Measurements from ENCODE around the gene ZDHHC21.

ZDHHC21 gene, protein sequence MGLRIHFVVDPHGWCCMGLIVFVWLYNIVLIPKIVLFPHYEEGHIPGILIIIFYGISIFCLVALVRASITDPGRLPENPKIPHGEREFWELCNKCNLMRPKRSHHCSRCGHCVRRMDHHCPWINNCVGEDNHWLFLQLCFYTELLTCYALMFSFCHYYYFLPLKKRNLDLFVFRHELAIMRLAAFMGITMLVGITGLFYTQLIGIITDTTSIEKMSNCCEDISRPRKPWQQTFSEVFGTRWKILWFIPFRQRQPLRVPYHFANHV

DNA sequence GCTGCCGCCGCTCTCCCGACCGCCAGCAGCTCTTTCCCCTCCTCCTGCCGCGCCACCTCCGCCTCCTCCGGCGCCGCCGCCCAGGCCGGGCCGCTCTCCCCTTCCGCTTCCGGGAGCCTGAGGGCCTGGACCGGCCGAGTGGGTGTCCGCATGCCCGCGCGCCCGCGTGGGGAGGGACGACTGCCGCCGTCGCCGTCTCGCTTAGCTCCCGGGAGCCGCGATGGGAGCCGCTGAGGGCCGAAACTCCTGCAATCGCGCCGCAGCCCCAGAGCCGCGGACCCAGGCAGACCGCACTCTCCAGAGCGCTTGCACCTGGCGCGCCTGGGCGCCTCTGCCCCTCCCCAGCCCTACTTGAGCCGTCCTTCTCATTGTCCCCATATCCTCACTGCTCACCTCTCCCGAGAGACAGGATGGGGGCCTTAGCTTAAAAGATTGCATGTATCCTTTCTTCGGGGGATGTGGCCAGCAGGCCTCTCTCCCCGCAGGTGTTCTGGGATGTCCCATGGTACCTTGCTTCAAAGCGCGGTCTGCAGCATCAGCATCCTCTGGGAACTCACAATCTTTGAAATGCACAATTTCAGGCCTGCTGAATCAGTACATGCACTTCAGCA is at the start of gene ZDHHC21:
Gene ZDHHC21 (minus strand): TSS at position 182 of the 611 bp plus-strand sequence. CDS start 19,092 bp downstream, outside the sequence.
- peak in 1 of 2 donors; percentile 29 for DNase-seq (ENCODE audit: low read depth in 2 of 2)

DNA sequence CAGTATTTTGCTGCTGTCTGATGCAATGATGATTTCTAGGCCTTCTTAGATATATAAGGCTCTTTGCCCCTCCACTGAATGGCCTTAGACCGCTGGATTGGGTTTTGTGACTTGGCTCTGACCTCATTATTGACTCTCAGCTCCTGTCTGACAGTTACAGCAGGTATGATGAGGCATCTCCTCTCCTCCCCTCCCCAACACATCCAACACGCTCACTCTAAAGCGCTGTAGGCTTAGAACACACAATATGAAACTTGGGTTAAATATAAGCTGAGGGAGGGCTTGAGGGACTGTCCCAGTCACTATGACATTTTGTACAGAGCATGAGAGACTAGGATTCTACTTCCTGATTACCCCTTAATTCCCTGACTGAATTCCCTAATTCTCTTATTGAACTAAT is 48.1 kb upstream of the ZDHHC21 start:
- no peak for DNase-seq (ENCODE audit: low read depth in 2 of 2)

DNA sequence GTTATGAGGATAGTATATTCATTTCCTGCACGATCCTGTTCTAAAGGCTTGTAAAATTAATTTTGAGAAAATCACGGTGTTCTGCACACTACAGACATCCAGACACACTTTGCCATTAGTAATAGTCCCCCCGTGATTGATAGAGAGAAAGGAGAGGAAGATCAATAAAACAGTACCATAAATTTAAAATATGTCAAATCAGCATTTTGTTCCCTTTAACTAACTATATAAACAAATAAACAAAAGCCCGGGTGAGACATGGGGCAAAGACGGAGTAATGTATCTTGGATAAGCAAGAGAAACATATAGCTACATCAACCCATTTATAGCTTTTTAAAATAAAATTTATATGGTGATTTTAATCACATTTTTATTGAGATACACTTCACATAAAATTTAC is 39.9 kb upstream of the ZDHHC21 start:
- DNase-seq (ENCODE audit: low read depth in 2 of 2) = no peak

DNA sequence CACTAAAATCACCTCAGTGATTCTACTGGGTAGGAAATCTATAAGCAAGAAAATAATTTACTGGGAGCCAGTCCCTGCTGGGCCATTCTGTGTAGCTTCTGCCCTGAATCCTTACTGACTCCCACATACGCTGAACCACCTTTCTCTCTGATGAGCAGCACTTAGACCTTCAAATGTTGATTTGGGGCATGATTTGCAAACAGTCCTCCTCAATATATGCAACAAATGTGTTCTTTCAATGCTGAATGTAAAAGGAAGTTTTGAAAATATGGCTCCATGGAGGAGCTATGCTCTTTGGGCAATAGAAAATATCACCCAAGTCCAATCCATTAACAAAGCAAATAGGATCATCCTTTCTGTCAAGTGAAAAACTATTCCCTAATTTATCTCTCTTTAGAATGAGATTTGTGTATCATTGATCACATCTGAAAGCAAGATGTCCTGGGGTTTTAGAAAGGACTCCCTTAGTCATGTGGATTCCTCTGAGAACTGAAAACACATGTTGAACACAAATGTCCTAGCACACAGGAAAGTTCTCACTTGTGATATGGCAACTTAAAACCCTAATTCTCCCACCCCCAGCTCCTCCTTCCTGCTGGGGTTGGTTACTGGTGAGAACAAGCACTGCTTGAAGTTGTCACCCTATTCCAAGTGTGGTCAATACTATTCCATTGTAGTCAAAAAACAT is 38.2 kb upstream of the ZDHHC21 start:
- DNase-seq (ENCODE audit: low read depth in 2 of 2) = no peak

DNA sequence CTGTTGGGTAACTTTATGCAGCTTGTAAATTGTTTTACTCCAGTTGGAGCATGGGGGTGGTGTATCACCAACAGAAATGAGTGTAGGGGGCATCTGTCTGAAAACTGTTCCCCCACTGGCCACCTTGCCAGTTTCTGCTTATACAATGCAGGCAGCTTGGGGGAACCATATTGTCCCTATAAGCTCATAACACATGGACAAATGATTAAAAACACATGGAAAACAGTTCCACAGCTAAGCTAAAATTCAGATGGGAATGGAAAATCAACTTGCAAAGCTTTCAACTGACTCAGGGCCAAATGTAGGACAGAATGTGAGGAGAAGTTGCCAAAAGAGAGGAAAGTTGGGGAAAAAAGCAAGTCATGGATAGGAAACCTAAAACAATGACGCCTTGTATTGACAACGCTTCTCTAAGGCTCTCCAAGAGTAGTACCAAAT is 37.2 kb upstream of the ZDHHC21 start:
- DNase-seq (ENCODE audit: low read depth in 2 of 2) = no peak

DNA sequence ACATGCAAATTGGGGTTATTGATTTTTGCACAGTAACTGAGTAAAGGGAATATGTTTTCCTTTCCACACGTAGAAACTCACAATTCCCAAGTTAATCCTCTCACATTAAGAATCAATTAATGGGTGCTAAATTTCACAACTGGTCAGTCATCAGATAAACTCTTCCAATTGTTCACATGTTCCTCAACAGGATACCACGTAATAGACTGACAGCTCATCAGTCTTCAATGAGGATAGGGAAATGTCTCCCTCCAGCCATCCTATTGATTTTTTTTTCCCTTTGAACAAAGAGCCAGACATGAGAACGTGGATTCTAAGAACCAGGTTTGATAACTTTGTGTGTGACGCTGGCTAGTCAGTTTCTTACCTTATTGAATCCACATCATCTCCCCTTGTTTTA is 30.1 kb upstream of the ZDHHC21 start:
- DNase-seq (ENCODE audit: low read depth in 2 of 2) = no peak

DNA sequence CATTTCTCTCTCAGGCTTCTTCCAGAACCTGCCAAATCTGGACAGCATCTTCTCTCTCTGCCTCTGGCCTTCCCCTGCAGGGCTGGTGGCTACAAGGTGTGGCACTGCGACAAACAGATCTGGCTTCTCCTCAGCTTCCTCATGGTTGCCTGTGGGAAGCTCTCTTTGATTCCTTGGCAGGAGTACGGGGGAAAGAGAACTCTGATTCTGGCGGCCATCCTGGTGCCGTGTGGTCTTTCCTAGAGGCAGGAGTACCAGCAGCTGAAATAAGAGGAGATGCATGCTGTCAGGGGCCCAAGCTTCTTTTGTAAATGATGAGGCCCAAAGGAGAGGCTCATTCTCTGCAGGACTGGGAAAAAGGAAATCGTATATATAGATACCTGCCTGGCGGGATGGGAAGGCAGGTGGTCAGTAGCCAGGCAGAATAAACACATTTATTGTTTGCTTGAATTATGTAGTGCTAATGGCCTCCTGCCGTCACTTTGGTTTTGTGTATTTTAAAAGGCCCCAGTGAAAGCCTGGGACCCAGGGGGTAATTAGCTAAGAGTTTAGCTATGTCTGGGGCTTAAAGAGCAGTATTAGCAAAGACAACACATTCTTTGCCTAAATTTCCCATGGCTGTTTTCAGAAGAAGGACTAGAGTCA is 29.3 kb upstream of the ZDHHC21 start, which contains the start of gene CER1:
Gene CER1 (minus strand): TSS at position 343 of the 645 bp plus-strand sequence. CDS start 61 bp downstream, at position 282.
- no peak for DNase-seq (ENCODE audit: low read depth in 2 of 2)

DNA sequence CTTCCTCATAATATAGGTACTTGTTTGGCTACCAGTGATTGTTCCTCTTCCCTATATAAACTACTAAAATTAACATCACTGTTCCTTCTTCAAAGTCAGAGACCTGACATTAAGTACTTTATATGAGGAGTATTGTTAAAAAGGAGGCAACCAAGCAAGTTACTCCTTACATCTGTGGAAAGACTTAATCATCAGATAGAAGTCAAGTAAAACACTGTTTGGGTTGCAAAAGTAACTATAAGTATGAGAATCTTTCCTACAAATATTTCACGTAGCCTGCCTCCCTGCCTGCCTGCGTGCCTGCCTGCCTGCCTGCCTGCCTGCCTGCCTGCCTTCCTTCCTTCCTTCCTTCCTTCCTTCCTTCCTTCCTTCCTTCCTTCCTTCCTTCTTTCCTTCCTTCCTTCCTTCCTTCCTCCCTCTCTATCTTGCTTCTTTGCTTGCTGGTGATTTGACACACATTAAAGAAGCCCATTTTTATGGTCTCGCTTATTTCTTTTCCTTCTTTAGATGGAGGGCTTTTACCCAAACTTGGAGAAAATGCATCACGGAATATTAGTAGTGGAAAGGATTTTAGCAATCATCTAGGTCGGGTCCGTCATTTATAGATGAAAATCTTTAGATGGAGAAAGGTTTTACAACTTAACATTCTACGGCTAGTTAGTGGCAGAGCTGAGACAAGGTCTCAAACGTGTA is 26.1 kb upstream of the ZDHHC21 start:
- DNase-seq (ENCODE audit: low read depth in 2 of 2) = no peak

DNA sequence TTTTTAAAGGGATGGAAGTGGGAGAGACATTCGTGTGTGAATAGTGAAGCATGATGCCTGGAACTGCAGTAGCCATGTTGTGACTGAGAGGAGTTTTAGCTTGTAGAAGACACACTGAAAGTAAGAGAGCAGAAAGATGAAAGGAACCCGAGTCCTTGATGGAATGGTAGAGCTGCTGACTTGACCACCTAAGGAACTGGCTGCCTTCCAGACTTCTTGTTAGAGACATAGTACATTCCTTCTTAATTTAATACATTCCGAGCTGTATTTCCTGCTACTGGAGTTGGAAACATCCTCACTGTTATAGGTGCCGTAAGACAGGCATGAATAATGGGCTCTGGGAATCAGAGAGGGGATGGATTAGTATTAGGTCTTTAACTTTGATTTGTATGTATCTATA is 21.9 kb upstream of the ZDHHC21 start:
- no peak for DNase-seq (ENCODE audit: low read depth in 2 of 2)

DNA sequence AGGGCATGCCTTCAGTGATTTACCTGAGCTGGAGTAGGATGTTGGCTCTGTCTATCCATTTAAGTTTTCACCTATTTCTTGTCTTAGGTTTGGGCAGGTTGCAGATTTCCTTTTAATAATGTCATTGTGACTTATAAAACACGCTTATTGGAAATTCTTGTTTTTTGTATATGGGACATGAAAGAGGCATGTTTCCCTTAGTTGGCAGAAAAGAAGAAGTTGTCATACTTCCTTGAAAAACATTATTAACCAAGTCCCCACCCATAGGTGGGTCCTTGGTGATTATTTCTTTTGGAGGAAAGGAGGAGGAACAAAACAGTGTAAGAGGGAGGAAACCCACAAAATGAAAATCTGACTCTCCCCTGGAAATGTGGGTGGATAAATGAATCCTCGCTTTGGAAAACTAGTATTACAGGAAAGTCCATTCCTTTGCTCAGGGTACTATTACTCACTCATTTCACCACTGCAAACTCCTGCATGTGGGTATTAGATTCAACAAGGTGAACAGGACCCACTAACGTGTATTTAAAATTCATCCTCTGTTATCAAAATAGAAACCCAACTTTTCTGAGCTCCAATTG is 20.0 kb upstream of the ZDHHC21 start:
- no peak for DNase-seq (ENCODE audit: low read depth in 2 of 2)

DNA sequence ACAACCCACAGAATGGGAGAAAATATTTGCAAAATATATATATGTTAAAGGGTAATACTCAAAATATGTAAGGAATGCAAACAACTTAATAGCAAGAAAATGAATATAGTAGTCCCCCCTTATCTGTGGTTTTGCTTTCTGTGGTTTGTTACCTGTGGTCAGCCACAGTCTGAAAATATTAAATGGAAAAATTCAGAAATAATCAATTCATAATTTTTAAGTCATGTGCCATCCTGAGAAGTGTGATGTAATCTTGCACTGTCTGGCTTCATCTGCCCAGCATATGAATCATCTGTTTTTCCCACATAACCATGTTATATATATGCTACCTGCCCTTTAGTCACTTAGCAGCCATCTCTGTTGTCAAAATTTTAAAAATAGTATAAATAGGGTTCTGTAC is 17.6 kb upstream of the ZDHHC21 start:
- no peak for DNase-seq (ENCODE audit: low read depth in 2 of 2)

DNA sequence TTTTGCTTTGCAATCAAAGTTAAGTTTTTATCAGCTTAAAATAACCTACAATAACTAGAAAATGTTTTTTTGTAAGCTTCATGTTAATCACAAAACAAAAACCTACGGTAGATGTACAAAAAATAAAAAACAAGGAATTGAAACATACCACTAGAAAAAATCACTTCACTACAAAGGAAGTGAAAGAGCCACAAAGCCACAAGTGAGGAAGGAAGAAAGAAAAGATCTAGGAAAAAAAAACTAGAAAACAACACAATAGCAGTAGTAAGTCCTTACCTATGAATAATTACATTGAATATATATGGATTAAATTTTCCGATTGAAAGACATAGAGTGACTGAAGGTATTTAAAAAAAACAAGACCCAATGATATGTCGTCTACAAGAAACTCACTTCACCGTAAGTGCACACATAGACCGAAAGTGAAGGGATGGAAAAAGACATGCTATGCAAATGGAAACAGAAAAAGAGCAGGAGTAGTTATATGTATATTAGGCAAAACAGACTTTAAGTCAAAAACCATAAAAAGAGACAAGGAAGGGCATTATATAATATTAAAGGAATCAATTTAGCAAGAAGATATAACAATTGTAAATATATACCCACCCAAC is 13.4 kb upstream of the ZDHHC21 start:
- DNase-seq (ENCODE audit: low read depth in 2 of 2) = no peak

DNA sequence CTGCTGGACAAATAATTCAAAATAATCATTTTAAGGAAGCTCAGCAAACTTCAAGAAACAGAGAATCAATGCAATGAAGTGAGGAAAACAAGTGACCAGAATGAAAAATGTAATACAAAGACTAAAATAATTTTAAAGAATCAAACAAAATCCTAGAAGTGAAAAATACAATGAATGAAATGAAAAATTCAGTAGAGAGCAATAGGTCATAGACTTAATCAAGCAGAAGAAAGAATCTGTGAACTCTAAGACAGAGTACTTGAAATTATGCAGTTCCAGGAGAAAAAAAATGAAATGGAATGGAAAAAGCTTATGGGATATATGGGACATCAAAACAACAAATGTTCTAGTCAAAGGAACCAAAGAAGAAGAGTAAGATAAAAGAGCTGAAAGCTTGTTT is 11.8 kb upstream of the ZDHHC21 start:
- DNase-seq (ENCODE audit: low read depth in 2 of 2) = no peak

DNA sequence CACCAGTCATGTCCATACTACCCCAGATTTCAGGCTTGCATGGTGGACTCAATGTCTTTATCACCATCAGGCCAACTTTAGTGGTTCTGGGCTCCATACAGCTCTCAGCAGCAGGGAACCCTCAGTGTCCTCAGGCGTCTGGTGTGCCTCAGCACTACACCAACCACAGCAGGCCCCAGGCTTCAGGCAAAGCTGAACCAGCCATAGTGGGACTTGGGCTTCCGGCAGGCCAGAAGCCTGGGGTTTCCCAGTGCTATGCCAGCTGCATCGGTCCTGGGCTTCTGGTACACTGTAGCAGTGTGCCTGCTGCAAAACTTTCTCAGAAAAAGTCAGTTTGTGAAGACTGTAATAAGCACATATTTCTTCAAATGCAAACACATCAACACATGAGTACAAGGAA is 11.0 kb upstream of the ZDHHC21 start:
- DNase-seq (ENCODE audit: low read depth in 2 of 2) = no peak

DNA sequence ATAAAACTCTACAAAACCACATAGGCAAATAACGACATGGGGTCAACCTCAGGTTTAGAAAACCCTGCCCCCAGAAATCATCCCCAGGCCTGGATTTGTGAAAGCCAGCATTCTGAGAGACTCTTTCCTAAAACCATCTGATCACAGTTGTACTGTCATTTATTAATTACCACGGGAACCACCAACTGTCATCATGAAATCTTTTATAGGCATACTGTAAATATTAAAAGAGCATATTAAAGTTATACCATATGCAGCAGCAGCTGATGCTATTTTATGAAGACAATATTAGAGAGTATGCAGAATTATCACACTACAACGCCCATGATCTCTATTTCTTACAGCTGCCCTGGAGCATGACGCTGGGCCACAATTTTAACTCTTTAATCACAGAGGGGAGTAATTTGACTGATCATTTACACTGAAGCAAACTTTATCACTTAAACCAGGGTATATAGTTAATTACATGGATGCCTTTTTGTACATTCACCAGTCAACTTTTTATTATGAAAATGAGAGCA is 9.0 kb upstream of the ZDHHC21 start:
- no peak for DNase-seq (ENCODE audit: low read depth in 2 of 2)

DNA sequence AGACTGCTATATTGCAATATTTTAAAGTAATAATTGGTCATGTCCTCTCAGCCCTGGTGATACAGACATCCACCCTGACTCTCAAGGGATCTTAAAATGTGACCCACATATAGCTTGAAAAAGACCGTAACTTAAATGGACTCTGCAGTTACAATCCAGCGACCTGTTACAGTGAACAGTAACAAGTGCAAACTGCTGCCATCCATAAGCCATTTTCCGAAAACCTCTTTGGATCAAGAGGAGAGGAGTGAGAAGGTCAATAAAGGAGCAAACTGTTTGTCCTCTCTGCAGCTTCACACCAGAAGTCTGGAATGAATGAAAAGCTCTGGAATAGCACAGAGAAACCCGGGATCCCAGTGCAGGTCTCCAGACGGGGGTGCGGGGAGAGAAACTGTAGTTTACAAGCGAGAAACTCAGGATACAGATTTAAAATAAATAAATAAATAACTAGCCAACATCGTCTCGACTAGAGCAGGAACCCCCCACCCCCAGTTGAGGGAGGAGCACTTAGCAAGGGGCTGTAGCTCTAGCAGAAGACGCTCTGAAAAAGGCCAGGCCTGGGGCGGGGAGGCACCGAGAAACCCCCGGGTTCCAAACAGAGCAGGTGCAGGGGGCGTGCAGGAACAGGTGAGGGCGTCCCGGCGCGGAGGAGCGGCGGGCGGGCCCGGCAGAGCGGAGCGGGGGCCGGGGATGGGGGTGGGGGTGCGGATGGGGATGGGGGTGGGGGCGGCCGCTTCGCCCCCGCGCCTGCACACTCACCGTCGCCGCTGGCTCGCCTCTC is 572 bp downstream of the ZDHHC21 start:
- DNase-seq (ENCODE audit: low read depth in 2 of 2) = no peak

DNA sequence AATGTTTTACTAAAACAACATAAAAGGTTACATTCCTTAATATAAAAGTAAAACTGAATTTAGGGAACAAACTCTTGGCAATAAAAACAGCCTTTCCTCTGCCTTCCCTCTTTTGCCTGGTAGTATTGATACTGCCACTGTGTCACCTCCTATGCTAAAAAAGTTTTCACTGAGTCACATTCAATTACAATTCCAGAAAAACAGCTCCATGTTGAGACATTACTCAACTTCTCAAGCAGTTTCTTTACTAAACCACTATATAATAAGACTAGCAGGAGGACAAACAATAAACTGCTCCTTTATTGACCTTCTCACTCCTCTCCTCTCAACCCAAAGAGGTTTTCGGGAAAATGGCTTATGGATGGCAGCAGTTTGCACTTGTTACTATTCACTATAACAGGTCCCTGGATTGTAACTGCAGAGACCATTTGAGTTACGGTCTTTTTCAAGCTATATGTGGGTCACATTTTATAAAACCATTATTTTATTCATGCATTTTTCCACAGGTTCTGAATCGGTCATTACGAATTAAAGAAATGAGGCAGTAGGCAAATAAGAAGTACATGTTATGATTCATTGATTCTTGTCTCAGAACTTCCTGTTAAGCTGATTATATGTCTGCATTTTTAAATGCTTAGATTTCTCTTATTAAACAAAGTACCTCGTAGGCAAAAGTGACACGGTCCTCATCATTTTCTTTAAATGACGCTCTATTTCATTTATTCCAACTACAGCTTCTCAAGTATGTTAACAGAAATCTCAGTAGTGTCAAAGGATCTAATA is 2.1 kb downstream of the ZDHHC21 start:
- no peak for DNase-seq (ENCODE audit: low read depth in 2 of 2)

DNA sequence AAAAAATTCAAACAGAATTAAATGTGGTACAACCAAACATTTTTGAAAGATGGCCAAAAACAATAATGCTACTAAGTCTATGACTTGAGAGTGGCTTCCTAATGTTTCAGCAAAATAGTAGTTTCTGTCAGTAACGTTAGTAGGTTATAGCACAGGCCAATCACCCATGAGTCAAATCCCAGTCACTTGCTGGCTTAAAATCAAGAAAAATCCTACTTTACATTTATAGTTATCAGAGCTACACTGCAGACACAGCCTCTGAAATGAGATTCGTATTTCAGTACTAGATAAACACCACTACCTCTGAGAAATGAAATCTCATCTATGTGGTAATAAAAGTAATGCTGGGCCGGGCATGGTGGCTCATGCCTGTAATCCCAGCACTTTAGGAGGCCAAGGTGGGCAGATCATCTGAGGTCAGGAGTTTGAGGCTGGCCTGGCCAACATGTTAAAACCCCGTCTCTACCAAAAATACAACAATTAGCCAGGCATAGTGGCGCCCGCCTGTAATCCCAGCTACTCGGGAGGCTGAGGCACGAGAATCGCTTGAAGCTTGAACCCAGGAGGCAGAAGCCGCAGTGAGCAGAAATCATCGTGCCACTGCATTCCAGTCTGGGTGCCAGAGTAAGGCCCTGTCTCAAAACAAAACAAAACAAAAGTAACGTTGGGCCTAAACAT is 6.1 kb downstream of the ZDHHC21 start:
- DNase-seq (ENCODE audit: low read depth in 2 of 2) = no peak

DNA sequence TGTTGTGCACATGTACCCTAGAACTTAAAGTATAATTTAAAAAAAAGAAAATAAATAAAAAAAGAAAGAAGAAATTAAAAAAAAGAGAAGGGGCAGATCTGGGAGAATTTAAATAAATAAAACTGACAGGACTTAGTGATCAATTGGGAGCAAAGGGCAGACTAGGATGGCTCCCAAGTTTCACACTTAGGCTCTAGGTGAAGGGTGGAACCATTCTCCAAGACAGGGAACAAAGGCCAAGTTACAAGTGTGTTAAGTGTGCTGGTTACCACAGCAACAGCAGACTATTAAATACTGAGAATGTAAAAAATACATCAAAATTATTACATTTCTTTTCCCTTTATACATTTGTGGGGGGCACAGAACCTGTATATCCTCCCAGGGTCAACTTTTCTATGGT is 7.1 kb downstream of the ZDHHC21 start:
- DNase-seq (ENCODE audit: low read depth in 2 of 2) = no peak
